ENCODE measurements around the gene C1QTNF6.

DNA sequence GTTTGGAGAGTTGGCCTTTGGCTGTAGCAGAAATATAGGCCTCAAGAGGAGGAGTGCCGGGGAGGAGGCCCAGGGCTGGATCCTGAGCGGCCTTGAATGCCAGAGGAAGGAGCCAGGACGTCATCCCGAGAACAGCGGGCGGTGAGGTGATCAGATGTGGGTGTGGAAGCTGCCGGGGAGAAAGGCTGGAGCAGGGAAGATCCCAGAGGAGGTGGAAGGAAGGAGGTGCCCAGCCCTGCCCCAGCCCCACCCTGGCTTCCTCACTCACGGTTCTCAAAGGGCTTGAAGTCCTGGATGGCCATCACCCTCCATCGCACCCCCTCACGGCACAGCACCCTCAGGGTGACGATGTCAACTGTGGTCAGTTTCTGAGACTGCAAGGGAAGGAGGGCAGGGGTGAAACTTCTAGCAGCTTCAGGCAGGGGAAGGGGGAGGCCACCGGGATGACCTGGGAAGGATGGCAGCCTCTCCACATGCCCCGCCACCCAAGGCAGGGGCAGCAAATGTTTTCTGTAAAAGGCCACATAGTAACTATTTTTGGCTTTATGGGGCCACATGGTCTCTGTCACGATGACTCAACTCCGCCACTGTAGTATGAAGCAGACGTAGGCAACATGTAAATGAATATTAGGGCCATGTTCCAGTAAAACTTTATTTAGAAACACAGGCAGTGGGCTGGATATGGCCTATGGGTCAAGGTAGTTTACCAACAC, 49.0 kb downstream of the C1QTNF6 start:
- TF ChIP-seq, protein P1, sequence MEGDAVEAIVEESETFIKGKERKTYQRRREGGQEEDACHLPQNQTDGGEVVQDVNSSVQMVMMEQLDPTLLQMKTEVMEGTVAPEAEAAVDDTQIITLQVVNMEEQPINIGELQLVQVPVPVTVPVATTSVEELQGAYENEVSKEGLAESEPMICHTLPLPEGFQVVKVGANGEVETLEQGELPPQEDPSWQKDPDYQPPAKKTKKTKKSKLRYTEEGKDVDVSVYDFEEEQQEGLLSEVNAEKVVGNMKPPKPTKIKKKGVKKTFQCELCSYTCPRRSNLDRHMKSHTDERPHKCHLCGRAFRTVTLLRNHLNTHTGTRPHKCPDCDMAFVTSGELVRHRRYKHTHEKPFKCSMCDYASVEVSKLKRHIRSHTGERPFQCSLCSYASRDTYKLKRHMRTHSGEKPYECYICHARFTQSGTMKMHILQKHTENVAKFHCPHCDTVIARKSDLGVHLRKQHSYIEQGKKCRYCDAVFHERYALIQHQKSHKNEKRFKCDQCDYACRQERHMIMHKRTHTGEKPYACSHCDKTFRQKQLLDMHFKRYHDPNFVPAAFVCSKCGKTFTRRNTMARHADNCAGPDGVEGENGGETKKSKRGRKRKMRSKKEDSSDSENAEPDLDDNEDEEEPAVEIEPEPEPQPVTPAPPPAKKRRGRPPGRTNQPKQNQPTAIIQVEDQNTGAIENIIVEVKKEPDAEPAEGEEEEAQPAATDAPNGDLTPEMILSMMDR (tag by site-specific recombination; IDR thresholded peaks at IDR 0.05) = no peak
- TF ChIP-seq, protein P2, sequence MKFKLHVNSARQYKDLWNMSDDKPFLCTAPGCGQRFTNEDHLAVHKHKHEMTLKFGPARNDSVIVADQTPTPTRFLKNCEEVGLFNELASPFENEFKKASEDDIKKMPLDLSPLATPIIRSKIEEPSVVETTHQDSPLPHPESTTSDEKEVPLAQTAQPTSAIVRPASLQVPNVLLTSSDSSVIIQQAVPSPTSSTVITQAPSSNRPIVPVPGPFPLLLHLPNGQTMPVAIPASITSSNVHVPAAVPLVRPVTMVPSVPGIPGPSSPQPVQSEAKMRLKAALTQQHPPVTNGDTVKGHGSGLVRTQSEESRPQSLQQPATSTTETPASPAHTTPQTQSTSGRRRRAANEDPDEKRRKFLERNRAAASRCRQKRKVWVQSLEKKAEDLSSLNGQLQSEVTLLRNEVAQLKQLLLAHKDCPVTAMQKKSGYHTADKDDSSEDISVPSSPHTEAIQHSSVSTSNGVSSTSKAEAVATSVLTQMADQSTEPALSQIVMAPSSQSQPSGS (tag by site-specific recombination; IDR thresholded peaks at IDR 0.05; ENCODE audit: low read depth) = no peak
- TF ChIP-seq, protein P3, sequence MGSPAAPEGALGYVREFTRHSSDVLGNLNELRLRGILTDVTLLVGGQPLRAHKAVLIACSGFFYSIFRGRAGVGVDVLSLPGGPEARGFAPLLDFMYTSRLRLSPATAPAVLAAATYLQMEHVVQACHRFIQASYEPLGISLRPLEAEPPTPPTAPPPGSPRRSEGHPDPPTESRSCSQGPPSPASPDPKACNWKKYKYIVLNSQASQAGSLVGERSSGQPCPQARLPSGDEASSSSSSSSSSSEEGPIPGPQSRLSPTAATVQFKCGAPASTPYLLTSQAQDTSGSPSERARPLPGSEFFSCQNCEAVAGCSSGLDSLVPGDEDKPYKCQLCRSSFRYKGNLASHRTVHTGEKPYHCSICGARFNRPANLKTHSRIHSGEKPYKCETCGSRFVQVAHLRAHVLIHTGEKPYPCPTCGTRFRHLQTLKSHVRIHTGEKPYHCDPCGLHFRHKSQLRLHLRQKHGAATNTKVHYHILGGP (tag by site-specific recombination; IDR thresholded peaks at IDR 0.05) = no peak
- TF ChIP-seq, protein P4, sequence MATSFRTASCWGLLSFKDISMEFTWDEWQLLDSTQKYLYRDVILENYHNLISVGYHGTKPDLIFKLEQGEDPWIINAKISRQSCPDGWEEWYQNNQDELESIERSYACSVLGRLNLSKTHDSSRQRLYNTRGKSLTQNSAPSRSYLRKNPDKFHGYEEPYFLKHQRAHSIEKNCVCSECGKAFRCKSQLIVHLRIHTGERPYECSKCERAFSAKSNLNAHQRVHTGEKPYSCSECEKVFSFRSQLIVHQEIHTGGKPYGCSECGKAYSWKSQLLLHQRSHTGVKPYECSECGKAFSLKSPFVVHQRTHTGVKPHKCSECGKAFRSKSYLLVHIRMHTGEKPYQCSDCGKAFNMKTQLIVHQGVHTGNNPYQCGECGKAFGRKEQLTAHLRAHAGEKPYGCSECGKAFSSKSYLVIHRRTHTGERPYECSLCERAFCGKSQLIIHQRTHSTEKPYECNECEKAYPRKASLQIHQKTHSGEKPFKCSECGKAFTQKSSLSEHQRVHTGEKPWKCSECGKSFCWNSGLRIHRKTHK (tag by site-specific recombination; IDR thresholded peaks at IDR 0.05) = no peak
- TF ChIP-seq, protein P5, sequence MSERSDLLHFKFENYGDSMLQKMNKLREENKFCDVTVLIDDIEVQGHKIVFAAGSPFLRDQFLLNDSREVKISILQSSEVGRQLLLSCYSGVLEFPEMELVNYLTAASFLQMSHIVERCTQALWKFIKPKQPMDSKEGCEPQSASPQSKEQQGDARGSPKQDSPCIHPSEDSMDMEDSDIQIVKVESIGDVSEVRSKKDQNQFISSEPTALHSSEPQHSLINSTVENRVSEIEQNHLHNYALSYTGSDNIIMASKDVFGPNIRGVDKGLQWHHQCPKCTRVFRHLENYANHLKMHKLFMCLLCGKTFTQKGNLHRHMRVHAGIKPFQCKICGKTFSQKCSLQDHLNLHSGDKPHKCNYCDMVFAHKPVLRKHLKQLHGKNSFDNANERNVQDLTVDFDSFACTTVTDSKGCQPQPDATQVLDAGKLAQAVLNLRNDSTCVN (tag by site-specific recombination; optimal IDR thresholded peaks at IDR 0.05) = no peak
- TF ChIP-seq KLF1 (tag by site-specific recombination; IDR thresholded peaks at IDR 0.05) = peak; percentile 55
